ENCODE measurements around the gene ANKMY1.

- TF ChIP-seq CTCF (IDR thresholded peaks at IDR 0.05) = no peak
- TF ChIP-seq POLR2A (IDR thresholded peaks at IDR 0.05) = no peak
- TF ChIP-seq POLR2AphosphoS5 (IDR thresholded peaks at IDR 0.05) = no peak
Observed at GRCh38 chr2:240584486-240585031, 26.8 kb upstream of the ANKMY1 start.

Measured in stomach (tissue), 4 donors.